ENCODE data around the gene HERC4. TPM values are rescaled to one million over a fixed set of nuclear protein-coding genes. Genes with fewer than 3 reads are reported as not detected.

HERC4 gene
- total and polyA plus RNA-seq, 4 donors, result 7.3 to 53.2 (median 16.0) TPM

- TF ChIP-seq, protein P1, sequence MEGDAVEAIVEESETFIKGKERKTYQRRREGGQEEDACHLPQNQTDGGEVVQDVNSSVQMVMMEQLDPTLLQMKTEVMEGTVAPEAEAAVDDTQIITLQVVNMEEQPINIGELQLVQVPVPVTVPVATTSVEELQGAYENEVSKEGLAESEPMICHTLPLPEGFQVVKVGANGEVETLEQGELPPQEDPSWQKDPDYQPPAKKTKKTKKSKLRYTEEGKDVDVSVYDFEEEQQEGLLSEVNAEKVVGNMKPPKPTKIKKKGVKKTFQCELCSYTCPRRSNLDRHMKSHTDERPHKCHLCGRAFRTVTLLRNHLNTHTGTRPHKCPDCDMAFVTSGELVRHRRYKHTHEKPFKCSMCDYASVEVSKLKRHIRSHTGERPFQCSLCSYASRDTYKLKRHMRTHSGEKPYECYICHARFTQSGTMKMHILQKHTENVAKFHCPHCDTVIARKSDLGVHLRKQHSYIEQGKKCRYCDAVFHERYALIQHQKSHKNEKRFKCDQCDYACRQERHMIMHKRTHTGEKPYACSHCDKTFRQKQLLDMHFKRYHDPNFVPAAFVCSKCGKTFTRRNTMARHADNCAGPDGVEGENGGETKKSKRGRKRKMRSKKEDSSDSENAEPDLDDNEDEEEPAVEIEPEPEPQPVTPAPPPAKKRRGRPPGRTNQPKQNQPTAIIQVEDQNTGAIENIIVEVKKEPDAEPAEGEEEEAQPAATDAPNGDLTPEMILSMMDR (IDR thresholded peaks at IDR 0.05; ENCODE audit: low read depth, low read length, missing input control), result no peak
- no peak for TF ChIP-seq RXRA (IDR thresholded peaks at IDR 0.05)
- TF ChIP-seq SP1 (IDR thresholded peaks at IDR 0.05), result no peak
- no peak for TF ChIP-seq FOXA2 (IDR thresholded peaks at IDR 0.05)
- TF ChIP-seq JUND (IDR thresholded peaks at IDR 0.05), result no peak
Measured at GRCh38 chr10:68075550-68076004, 494 bp upstream of the HERC4 start (continued).

DNA sequence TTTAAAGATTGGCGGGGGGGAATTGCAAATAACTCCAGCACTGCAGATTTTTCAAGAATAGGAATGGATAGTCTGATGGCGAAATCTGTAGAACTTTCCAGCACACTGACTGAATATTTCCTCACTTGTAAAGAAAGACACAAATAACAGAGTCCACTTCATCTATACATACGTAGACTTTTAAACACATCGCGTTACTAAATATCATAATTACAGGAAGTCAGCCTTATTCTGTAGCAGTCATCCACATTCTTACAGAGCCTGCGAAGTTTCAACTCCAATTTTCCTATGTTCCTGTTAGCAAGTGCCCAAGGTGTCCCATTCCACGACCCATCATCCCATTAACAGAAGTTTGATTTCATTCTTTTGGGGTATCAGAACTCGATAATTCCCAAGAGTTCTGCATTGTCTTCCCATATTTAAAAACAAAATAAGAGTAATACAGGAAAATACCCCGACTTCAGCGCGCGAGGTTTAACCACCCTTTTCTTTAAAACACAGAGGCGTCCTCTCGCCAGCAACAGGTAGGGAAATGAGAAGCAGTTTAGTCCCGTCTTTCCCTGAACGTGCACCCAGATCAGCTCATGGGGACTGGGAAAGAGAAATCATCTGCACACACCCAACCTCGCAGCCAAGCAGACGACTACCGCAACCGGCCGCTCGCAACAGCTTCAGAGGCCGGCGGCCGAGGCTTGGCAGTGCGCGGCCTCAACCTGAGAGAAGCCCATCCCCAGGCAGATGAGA, 880 bp downstream of the HERC4 start:
- under 1% methylated on average over 27 of the region's 27 CpGs for WGBS

GRCh38 chr10:68073631-68074030, 1.5 kb downstream of the HERC4 start:
- Histone ChIP-seq H3K27ac (ENCODE audit: low read depth in 1 of 2, low read length in 2 of 2) (peak overlapping the region; percentile 97 to 100), H3K27me3 (ENCODE audit: control insufficient read depth in 4 of 4, insufficient read depth in 4 of 4, low read length in 3 of 4) (no peaks in the 10 kb centered on the region), H3K9ac (ENCODE audit: low read depth in 1 of 2, low read length in 2 of 2) (peak overlapping the region; percentile 12 to 99), H3K4me1 (ENCODE audit: control insufficient read depth in 4 of 4, insufficient read depth in 4 of 4, low read length in 3 of 4) (peaks cover 0 to 16% (median 9%) of the 10 kb centered on the region in 4 donors), H3K9me3 (ENCODE audit: control insufficient read depth in 4 of 4, low read length in 3 of 4) (no peaks in the 10 kb centered on the region), H3K4me3 (ENCODE audit: low read depth in 1 of 3, low read length in 3 of 3) (peak overlapping the region in 2 of 3 donors; percentile 56 to 94), H3K36me3 (ENCODE audit: control insufficient read depth in 4 of 4, insufficient read depth in 3 of 4, low read depth in 1 of 4, low read length in 3 of 4) (peaks cover 0 to 4% (median 0%) of the 10 kb centered on the region in 4 donors)
- TF ChIP-seq MAX (IDR thresholded peaks at IDR 0.05) (no peak), FOXA1 (IDR thresholded peaks at IDR 0.05) (no peak), JUND (IDR thresholded peaks at IDR 0.05) (no peak), EGR1 (IDR thresholded peaks at IDR 0.05; ENCODE audit: low read depth in 2 of 2) (no peak)
- TF ChIP-seq, protein P2, sequence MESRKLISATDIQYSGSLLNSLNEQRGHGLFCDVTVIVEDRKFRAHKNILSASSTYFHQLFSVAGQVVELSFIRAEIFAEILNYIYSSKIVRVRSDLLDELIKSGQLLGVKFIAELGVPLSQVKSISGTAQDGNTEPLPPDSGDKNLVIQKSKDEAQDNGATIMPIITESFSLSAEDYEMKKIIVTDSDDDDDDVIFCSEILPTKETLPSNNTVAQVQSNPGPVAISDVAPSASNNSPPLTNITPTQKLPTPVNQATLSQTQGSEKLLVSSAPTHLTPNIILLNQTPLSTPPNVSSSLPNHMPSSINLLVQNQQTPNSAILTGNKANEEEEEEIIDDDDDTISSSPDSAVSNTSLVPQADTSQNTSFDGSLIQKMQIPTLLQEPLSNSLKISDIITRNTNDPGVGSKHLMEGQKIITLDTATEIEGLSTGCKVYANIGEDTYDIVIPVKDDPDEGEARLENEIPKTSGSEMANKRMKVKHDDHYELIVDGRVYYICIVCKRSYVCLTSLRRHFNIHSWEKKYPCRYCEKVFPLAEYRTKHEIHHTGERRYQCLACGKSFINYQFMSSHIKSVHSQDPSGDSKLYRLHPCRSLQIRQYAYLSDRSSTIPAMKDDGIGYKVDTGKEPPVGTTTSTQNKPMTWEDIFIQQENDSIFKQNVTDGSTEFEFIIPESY (IDR thresholded peaks at IDR 0.05), result no peak
- 12% methylated on average over 3 of the region's 3 CpGs for WGBS
- no peak for DNase-seq (ENCODE audit: low spot score)

More for the DNA sequence above, 880 bp downstream of the HERC4 start:
- TF ChIP-seq HNF4G (IDR thresholded peaks at IDR 0.05) (no peak), HNF4A (conservative IDR thresholded peaks at IDR 0.05) (peak in 1 of 2 donors; percentile 11), MAX (IDR thresholded peaks at IDR 0.05) (no peak), RAD21 (IDR thresholded peaks at IDR 0.05) (no peak), JUND (IDR thresholded peaks at IDR 0.05) (peak in 1 of 2 donors; percentile 5), YY1 (IDR thresholded peaks at IDR 0.05) (peak; percentile 33), GABPA (IDR thresholded peaks at IDR 0.05 in 1 of 2, conservative IDR thresholded peaks at IDR 0.05 in 1 of 2) (no peak), EGR1 (IDR thresholded peaks at IDR 0.05; ENCODE audit: low read depth in 2 of 2) (no peak), FOXA1 (IDR thresholded peaks at IDR 0.05) (no peak)
- peak overlapping the region; percentile 56 to 94 (median 85) for H3K4me3 ChIP-seq (ENCODE audit: low read depth in 1 of 3, low read length in 3 of 3)
- no peaks in the 10 kb centered on the region for H3K9me3 ChIP-seq (ENCODE audit: control insufficient read depth in 4 of 4, low read length in 3 of 4)
- H3K4me1 ChIP-seq (ENCODE audit: control insufficient read depth in 4 of 4, insufficient read depth in 4 of 4, low read length in 3 of 4), result peaks cover 0 to 16% (median 9%) of the 10 kb centered on the region in 4 donors
- H3K27ac ChIP-seq (ENCODE audit: low read depth in 1 of 2, low read length in 2 of 2), result peak overlapping the region; percentile 97 to 100
- H3K36me3 ChIP-seq (ENCODE audit: control insufficient read depth in 4 of 4, insufficient read depth in 3 of 4, low read depth in 1 of 4, low read length in 3 of 4), result peaks cover 0 to 4% (median 0%) of the 10 kb centered on the region in 4 donors
- peak overlapping the region; percentile 12 to 99 for H3K9ac ChIP-seq (ENCODE audit: low read depth in 1 of 2, low read length in 2 of 2)
- no peak for DNase-seq (ENCODE audit: low spot score)
- no peaks in the 10 kb centered on the region for H3K27me3 ChIP-seq (ENCODE audit: control insufficient read depth in 4 of 4, insufficient read depth in 4 of 4, low read length in 3 of 4)
